GM12878 (cell line): Measurements from ENCODE around the gene FADD. TPM values are rescaled to one million over a fixed set of nuclear protein-coding genes. Genes with fewer than 3 reads are reported as not detected.
A peak's percentile ranks its signal among the peaks of the same experiment; 100 is the strongest.

Experiments used
- ATAC-seq: fragments of 200-7000 bp; cut with Tn5 transposase; 3 replicates; pipeline ENCODE4 v1.9.1; 2020; ENCODE audit warnings: mild to moderate bottlenecking, moderate library complexity
- BruUV-seq: library from RNA; stranded (reverse); fragments of 400-500 nt; replicated peaks from 2 replicates; lab custom pipeline; 2021; lab: Mats Ljungman, UMichigan
- CTCF ChIA-PET: fragments of 300-600 bp; sonication (Branson Sonifier 250); formaldehyde crosslinking; extraction: SDS; loops from one replicate; lab custom pipeline; 2021; ENCODE audit warnings: inconsistent platforms; lab: Yijun Ruan, JAX
- POLR2A ChIA-PET: fragments of 350-600 bp; formaldehyde crosslinking; extraction: SDS; loops from one replicate; lab custom pipeline; 2021; ENCODE audit warnings: inconsistent platforms; lab: Charles Lee
- RAD21 ChIA-PET: fragments of 300-600 bp; sonication (Branson Sonifier 250); formaldehyde crosslinking; loops from one replicate; lab custom pipeline; 2023; ENCODE audit warnings: antibody characterized with exemption; ENCODE audit not compliant: unreplicated experiment; lab: Charles Lee
- SMC1A ChIA-PET: fragments of 300-600 bp; sonication (Branson Sonifier 250); formaldehyde crosslinking; loops from one replicate; lab custom pipeline; 2023; ENCODE audit not compliant: unreplicated experiment, uncharacterized antibody; lab: Charles Lee
- DNase-seq: peaks from one replicate; pipeline ENCODE4 v3.0.0-alpha.2; 2011; ENCODE audit warnings: low read depth, low spot score
- FAIRE-seq: peaks from 3 replicates; lab custom pipeline; 2011; peaks lifted over from hg19 to GRCh38; lab: Jason Lieb, UNC
- H2AFZ ChIP-seq: 2 replicates; pipeline ENCODE4 v1.6.0; 2011; ENCODE audit warnings: low read depth, low read length, control low read depth; ENCODE audit not compliant: control insufficient read depth
- H3K27ac ChIP-seq: 2 replicates; pipeline ENCODE4 v1.5.1; 2011; ENCODE audit warnings: control low read depth; ENCODE audit not compliant: control insufficient read depth, insufficient read depth
- H3K27me3 ChIP-seq, 2 experiments: replicated peaks in 1 of 2; 2 replicates each; pipeline versions ENCODE4 v1.6.0 to v1.6.1; 2011; ENCODE audit warnings: low read length in 1 of 2; ENCODE audit not compliant: control insufficient read depth in 2 of 2, insufficient read depth in 2 of 2
- H3K36me3 ChIP-seq, 2 experiments: 2 replicates each; pipeline ENCODE4 v1.5.1; 2011; ENCODE audit warnings: low read length in 1 of 2; ENCODE audit not compliant: control insufficient read depth in 2 of 2, insufficient read depth in 2 of 2
- H3K4me1 ChIP-seq: 2 replicates; pipeline ENCODE4 v1.6.1; 2011; ENCODE audit warnings: mild to moderate bottlenecking, low read length, moderate library complexity, mixed read lengths; ENCODE audit not compliant: control insufficient read depth, insufficient read depth
- H3K4me2 ChIP-seq: 2 replicates; pipeline ENCODE4 v1.6.0; 2011; ENCODE audit warnings: control low read depth; ENCODE audit not compliant: control insufficient read depth, insufficient read depth
- H3K4me3 ChIP-seq: fragments of 200-600 bp; sonication (generic); 2 replicates; pipeline ENCODE4 v1.5.1; 2016
- H3K79me2 ChIP-seq: 2 replicates; pipeline ENCODE4 v1.6.0; 2011; ENCODE audit warnings: low read length; ENCODE audit not compliant: control insufficient read depth, insufficient read depth
- H3K9ac ChIP-seq: 2 replicates; pipeline ENCODE4 v1.8.0; 2011; ENCODE audit warnings: low read length, control low read depth, mixed read lengths; ENCODE audit not compliant: control insufficient read depth, insufficient read depth
- H3K9me3 ChIP-seq: replicated peaks from 3 replicates; pipeline ENCODE4 v1.5.1; 2011; ENCODE audit warnings: mild to moderate bottlenecking, low read length; ENCODE audit not compliant: control insufficient read depth, insufficient read depth
- H4K20me1 ChIP-seq: 2 replicates; pipeline ENCODE4 v1.6.0; 2011; ENCODE audit not compliant: control insufficient read depth, insufficient read depth
- ASH2L ChIP-seq: fragments of 300-600, 200-600 bp; sonication (generic); IDR thresholded peaks from 2 replicates; pipeline ENCODE4 v1.6.1; 2017; ENCODE audit warnings: low read depth, mild to moderate bottlenecking, borderline replicate concordance
- ATF3 ChIP-seq: IDR thresholded peaks from 2 replicates; pipeline ENCODE4 v1.6.1; 2011; ENCODE audit warnings: low read depth, mild to moderate bottlenecking, low read length, moderate library complexity, borderline replicate concordance; ENCODE audit errors: extremely low read depth
- CBFB ChIP-seq: IDR thresholded peaks from 2 replicates; pipeline ENCODE4 v1.6.1; 2016; ENCODE audit warnings: antibody characterized with exemption, low read depth
- FOS ChIP-seq: IDR thresholded peaks from 3 replicates; pipeline ENCODE4 v1.6.1; 2011; ENCODE audit warnings: borderline replicate concordance; ENCODE audit not compliant: insufficient read length; ENCODE audit errors: extremely low read depth
- FOXK2 ChIP-seq: fragments of 450-650 bp; IDR thresholded peaks from 2 replicates; pipeline ENCODE4 v1.6.1; 2017; ENCODE audit warnings: mild to moderate bottlenecking, moderate library complexity
- MAX ChIP-seq: IDR thresholded peaks from 2 replicates; pipeline ENCODE4 v1.6.1; 2012; ENCODE audit warnings: low read depth, low read length, improper control_type of control experiment
- NFIC ChIP-seq: IDR thresholded peaks from 2 replicates; pipeline ENCODE4 v1.6.1; 2012; ENCODE audit warnings: low read depth, mild to moderate bottlenecking, inconsistent platforms, low read length, moderate library complexity
- NFYB ChIP-seq: IDR thresholded peaks from 2 replicates; pipeline ENCODE4 v1.6.1; 2011; ENCODE audit warnings: low read depth, mild to moderate bottlenecking, low read length, improper control_type of control experiment, moderate library complexity; ENCODE audit not compliant: insufficient read depth
- PAX8 ChIP-seq: fragments of 450-650 bp; IDR thresholded peaks from 2 replicates; pipeline ENCODE4 v1.6.1; 2017; ENCODE audit warnings: mild to moderate bottlenecking, moderate library complexity
- RAD21 ChIP-seq: IDR thresholded peaks from 2 replicates; pipeline ENCODE4 v1.6.1; 2011; ENCODE audit warnings: mild to moderate bottlenecking, low read depth, low read length, moderate library complexity; ENCODE audit not compliant: insufficient read depth
- RELB ChIP-seq: fragments of 450-650 bp; IDR thresholded peaks from 2 replicates; pipeline ENCODE4 v1.6.1; 2017; ENCODE audit warnings: low read depth, mild to moderate bottlenecking, moderate library complexity
- SMAD5 ChIP-seq: IDR thresholded peaks from 2 replicates; pipeline ENCODE4 v1.6.1; 2016; ENCODE audit warnings: antibody characterized with exemption, low read depth
- SPI1 ChIP-seq: IDR thresholded peaks from 2 replicates; pipeline ENCODE4 v1.6.1; 2011; ENCODE audit warnings: low read depth, mild to moderate bottlenecking, low read length, moderate library complexity, borderline replicate concordance; ENCODE audit not compliant: insufficient read depth
- STAT1 ChIP-seq: fragments of 450-650 bp; conservative IDR thresholded peaks from 2 replicates; pipeline ENCODE4 v1.6.1; 2014; ENCODE audit warnings: antibody characterized with exemption, mild to moderate bottlenecking
- ZBED1 ChIP-seq: IDR thresholded peaks from 2 replicates; pipeline ENCODE4 v1.6.1; 2016; ENCODE audit warnings: borderline replicate concordance
- ZBTB11 ChIP-seq: fragments of 450-650 bp; formaldehyde crosslinking; IDR thresholded peaks from 2 replicates; pipeline ENCODE4 v1.5.0; 2022; ENCODE audit warnings: mild to moderate bottlenecking, missing genetic modification characterization
- WGBS: methylation state at CpG from one replicate; pipeline ENCODE4 v1.1.6; 2016; ENCODE audit warnings: low lambda C conversion rate; ENCODE audit not compliant: insufficient replicate concordance, insufficient coverage; ENCODE audit errors: missing lambda C conversion rate; 5-methylcytosine and 5-hydroxymethylcytosine counted together
- in situ Hi-C: fragments of 300-500 bp; cut with MboI; formaldehyde crosslinking; loops from 9 replicates; pipeline ENCODE4 v1.14.3; 2018; ENCODE audit warnings: mixed read lengths
- intact Hi-C: fragments of 100-400 bp; cut with micrococcal nuclease; formaldehyde crosslinking; loops from one replicate; pipeline ENCODE4 v1.14.2; 2022; ENCODE audit not compliant: unreplicated experiment
- polyA plus RNA-seq, 11 experiments: library from polyadenylated mRNA; depleted of rRNA in 4 of 11; unstranded in 6 of 11; stranded (reverse) in 5 of 11; fragments of >200 nt; fragmentation: Nextera tagmentation in 4 of 11; fragmentation: Illumina TruSeq in 1 of 11; extraction: Ambion mirVana in 4 of 11; extraction: Trizol in 1 of 11; gene quantifications; 1 replicate in 1 of 11; 2 replicates in 10 of 11; pipeline versions ENCODE4 v1.2.1 to v1.2.3, GENCODE V29; 2011 to 2016; ENCODE audit warnings: inconsistent platforms in 2 of 11, missing spikeins in 2 of 11, low read depth in 1 of 11
- total RNA-seq, 4 experiments: library from RNA; depleted of rRNA in 3 of 4; stranded (reverse); fragments of >200 nt in 3 of 4; fragmentation: Illumina TruSeq in 1 of 4; extraction: Trizol in 1 of 4; gene quantifications; 2 replicates each; pipeline versions ENCODE4 v1.2.1 to v1.2.3, GENCODE V29; 2013 to 2021

FADD gene
- total and polyA plus RNA-seq, 10 of the 15 experiments (the other 5 are each of a cell fraction or from before 2014, with no cell fraction given) = 0.32 to 38.7 (median 21.8) TPM

GRCh38 chr11:70158201-70158600, 44.9 kb upstream of the FADD start (continued):
- TF ChIP-seq ASH2L (no peak), RELB (no peak), FOS (no peak), RAD21 (peak; percentile 12; the same call in 1 of the 2 replicates)
- TF ChIP-seq, all 136 proteins: peak for 2

- ATAC-seq = no peak
- ChIA-PET SMC1A (no interaction called here), CTCF (no interaction called here), RAD21 (no interaction called here), POLR2A (no interaction called here)
- Histone ChIP-seq H3K79me2 (no peaks in the 10 kb centered on the region), H3K4me2 (no peak overlapping the region), H3K9me3 (no peaks in the 10 kb centered on the region), H3K4me1 (no peaks in the 10 kb centered on the region), H3K27me3 (no peaks in the 10 kb centered on the region), H3K9ac (no peak overlapping the region), H3K36me3 (no peaks in the 10 kb centered on the region), H4K20me1 (no peaks in the 10 kb centered on the region), H3K27ac (no peak overlapping the region), H3K4me3 (no peak overlapping the region), H2AFZ (no peak overlapping the region)
- no peak for FAIRE-seq
- no TSS peak for BruUV-seq
- intact Hi-C loops (no loop called here), in situ Hi-C loops (no loop called here)
- WGBS = 21% methylated on average over 12 of the region's 14 CpGs
- no peak for DNase-seq
- TF ChIP-seq MAX = no peak
- no peak for TF ChIP-seq STAT1
- no peak for TF ChIP-seq ZBTB11 (CRISPR knock-in tag)
- TF ChIP-seq ZBED1 = no peak
- no peak for TF ChIP-seq SPI1
- TF ChIP-seq FOXK2 = no peak
- TF ChIP-seq ATF3 = no peak
- TF ChIP-seq PAX8 = no peak
- TF ChIP-seq NFIC = no peak
- no peak for TF ChIP-seq SMAD5
- no peak for TF ChIP-seq CBFB
- no peak for TF ChIP-seq NFYB
Observed at GRCh38 chr11:70158757-70159389, 44.2 kb upstream of the FADD start.
